IPS-NIHi11 (cell line): ENCODE measurements around the gene GCNT3.
"Not testable (repeated sequence)": the region's sequence is repeated elsewhere in the genome, so short reads cannot be mapped to it uniquely, and the experiment has no call there.

Experiments used
- DNase-seq: peaks from one replicate; pipeline ENCODE4 v3.0.0; 2012; ENCODE audit warnings: mixed read lengths, low spot score

Gene GCNT3

GRCh38 chr15:59616379-59616778, 4.8 kb downstream of the GCNT3 start:
- DNase-seq: peak; percentile 48

GRCh38 chr15:59618406-59618805, 6.8 kb downstream of the GCNT3 start:
- no peak for DNase-seq

DNA sequence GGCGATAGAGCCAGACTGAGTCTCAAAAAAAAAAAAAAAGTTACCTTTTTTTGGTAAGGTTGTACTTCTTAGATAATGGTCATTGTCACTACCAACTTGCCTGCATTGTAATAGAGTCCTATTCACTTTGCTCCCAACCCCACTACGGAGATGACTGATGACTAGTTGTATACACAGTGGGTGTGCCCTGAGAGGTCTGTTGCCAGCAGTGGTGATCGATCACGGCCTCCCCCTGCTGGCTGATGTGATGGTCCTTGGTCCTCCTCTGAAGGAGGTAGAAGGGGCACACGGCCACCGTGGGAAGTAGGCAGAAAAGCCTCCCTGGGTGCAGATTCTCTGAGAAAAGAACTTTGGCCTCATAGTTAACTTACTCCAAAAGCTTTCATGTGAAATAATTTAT, 10.7 kb downstream of the GCNT3 start:
- DNase-seq: peak; percentile 76

DNA sequence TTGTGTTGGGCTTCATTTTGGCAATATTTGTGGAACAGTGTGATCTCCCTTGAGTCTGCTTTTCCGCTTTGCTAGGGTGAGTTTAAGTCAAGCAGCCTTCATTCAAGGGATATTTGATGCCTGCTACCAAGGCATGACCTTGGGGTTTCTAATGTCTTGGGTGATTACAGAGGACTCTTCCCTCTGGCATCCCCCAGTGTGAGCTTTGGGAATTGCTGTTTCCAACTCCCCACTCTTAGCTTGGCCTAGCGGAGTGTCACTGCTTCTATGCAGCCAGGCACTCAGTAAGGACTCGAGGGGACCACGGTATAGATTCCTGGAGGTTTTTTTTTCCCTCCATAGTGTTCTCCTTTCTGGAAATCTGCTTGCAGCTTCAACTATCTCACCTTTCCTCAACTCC, 21.1 kb downstream of the GCNT3 start:
- DNase-seq: peak; percentile 71

DNA sequence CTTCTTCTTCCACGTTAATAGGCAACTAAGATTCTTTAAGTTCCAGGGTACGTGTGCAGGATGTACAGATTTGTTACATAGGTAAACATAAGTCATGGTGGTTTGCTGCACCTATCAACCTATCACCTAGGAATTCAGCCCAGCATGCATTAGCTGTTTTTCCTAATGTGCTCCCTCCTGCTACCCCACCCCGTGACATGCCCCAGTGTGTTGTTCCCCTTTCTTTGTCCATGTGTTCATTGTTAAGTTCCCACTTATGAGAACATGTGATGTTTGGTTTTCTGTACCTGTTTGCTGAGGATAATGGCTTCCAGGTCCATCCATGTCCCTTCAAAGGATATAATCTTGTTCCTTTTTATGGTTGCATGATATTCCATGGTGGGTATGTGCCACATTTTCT, 24.6 kb downstream of the GCNT3 start:
- DNase-seq: no peak

- not testable (repeated sequence) for DNase-seq
Measured at GRCh38 chr15:59637507-59637906, 25.9 kb downstream of the GCNT3 start.

GRCh38 chr15:59642351-59642750, 30.8 kb downstream of the GCNT3 start:
- no peak for DNase-seq

GRCh38 chr15:59644756-59645155, 33.2 kb downstream of the GCNT3 start:
- DNase-seq: no peak

DNA sequence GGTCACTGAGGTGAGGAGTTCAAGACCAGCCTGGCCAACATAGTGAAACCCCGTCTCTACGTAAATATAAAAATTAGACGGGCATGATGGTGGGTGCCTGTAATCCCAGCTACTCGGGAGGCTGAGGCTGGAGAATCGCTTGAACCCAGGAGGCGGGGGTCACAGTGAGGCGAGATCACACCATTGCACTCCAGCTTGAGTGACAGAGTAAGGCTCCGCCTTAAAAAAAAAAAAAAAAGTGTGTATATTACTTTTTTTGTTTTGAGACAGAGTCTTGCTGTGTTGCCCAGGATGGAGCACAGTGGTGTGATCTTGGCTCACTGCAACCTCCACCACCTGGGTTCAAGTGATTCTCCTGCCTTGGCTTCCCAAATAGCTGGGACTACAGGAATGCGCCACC, 34.2 kb downstream of the GCNT3 start:
- DNase-seq: not testable (repeated sequence)

- no peak for DNase-seq
Measured at GRCh38 chr15:59646277-59646676, 34.7 kb downstream of the GCNT3 start.

DNA sequence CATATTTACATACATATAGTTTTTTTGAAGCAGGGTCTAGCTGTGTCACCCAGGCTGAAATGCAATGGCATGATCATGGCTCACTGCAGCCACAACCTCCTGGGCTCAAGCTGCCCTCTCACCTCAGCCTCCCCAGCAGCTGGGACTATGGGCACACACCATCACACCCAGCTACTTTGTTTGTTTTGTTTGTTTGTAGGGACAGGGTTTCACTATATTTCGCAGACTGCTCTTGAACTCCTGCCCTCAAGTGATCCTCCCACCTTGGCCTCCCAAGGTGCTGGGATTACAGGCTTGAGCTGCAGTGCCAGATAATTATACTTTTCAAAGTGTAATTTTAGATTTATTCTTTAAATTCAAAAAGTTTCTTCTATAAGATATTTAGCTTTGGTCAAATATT, 35.5 kb downstream of the GCNT3 start:
- DNase-seq: no peak

DNA sequence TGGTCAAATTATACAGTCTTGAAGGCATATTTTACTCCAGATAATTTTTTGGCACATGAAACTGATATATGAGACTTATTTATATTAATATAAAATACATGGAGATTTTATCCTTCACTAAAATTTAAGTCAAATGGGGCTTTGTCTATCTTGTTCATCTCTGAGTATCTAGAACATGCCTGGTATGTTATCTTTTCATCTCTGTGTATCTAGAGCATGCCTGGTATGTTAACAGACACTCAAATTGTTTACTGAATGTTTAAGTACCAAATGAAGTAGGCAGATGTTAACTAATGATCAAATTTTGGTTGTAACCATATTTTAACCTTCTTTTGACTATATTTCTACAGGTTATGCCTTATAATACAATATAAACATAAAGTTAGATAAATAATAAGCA, 38.0 kb downstream of the GCNT3 start:
- no peak for DNase-seq

DNA sequence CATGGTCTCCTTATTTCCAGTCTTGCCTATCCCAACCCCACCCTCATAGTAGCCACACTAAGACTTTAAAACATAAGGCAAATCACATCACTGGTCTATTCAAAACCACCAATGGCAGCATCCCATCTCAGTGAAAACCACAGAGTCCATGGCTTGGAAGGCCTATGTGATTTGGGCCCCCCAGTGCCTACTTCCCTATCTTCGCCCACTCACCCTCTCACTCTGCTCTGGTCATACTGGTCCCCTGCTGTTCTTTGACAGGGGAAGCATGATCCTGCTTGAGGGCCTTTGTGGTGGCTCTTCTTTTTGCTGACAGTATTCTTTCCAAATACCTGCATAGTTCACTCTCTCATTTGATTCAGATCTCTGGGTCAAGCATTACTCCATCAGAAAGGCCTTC, 42.5 kb downstream of the GCNT3 start:
- DNase-seq: no peak

GRCh38 chr15:59656897-59657634, 45.5 kb downstream of the GCNT3 start, which contains the start of gene GTF2A2:
Gene GTF2A2 (minus strand): TSS chr15:59657515. CDS start chr15:59652277, 5,238 bp downstream.
- DNase-seq: peak; percentile 98

GRCh38 chr15:59657635-59658125, 46.1 kb downstream of the GCNT3 start:
- DNase-seq: no peak

GRCh38 chr15:59659366-59659765, 47.8 kb downstream of the GCNT3 start:
- DNase-seq: no peak

GRCh38 chr15:59662260-59662659, 50.7 kb downstream of the GCNT3 start:
- no peak for DNase-seq

DNA sequence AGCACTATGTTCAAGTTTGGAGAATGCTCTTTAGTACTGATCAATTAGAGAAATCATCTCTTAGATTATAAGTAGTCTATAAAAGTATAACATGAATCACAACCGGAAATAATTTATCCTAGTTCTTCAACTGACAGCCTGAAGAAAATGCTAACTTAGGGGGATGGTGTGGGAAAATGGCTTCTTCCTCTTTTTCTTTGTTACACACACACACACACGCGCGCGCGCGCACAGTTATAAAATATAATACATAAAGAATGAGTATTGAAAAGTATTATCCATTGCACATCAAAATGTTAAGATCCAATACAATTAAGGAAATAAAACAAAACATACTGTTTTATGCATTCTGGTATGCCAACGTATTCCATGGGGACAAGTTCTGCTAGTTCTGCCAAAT, 57.0 kb downstream of the GCNT3 start:
- no peak for DNase-seq
